ENCODE measurements around the gene RUFY2.

Gene RUFY2

GRCh38 chr10:68346774-68347173 is 60.3 kb downstream of the RUFY2 start:
- in situ Hi-C loops (cut with HindIII; ENCODE audit: low sequenced_read_pairs): no loop called here
- DNase-seq (ENCODE audit: low read depth): no peak
- no peak for TF ChIP-seq CTCF (IDR thresholded peaks at IDR 0.05; ENCODE audit: low read depth, low read length, missing control alignments)
- no peak overlapping the region for H3K4me3 ChIP-seq (ENCODE audit: low read depth, low read length)

- no peak for TF ChIP-seq CTCF (IDR thresholded peaks at IDR 0.05; ENCODE audit: low read depth, low read length, missing control alignments)
- DNase-seq (ENCODE audit: low read depth): no peak
- H3K4me3 ChIP-seq (ENCODE audit: low read depth, low read length): no peak overlapping the region
- in situ Hi-C loops (cut with HindIII; ENCODE audit: low sequenced_read_pairs): no loop called here
Observed at GRCh38 chr10:68345621-68346020, 61.5 kb downstream of the RUFY2 start.

- DNase-seq (ENCODE audit: low read depth): no peak
- no peak for TF ChIP-seq CTCF (IDR thresholded peaks at IDR 0.05; ENCODE audit: low read depth, low read length, missing control alignments)
- in situ Hi-C loops (cut with HindIII; ENCODE audit: low sequenced_read_pairs): no loop called here
- H3K4me3 ChIP-seq (ENCODE audit: low read depth, low read length): no peak overlapping the region
Observed at GRCh38 chr10:68342909-68343516, 64.1 kb downstream of the RUFY2 start.

GRCh38 chr10:68340358-68341080 is 66.6 kb downstream of the RUFY2 start:
- no peak overlapping the region for H3K4me3 ChIP-seq (ENCODE audit: low read depth, low read length)
- no peak for TF ChIP-seq CTCF (IDR thresholded peaks at IDR 0.05; ENCODE audit: low read depth, low read length, missing control alignments)
- DNase-seq (ENCODE audit: low read depth): no peak
- in situ Hi-C loops (cut with HindIII; ENCODE audit: low sequenced_read_pairs): no loop called here

- no peak overlapping the region for H3K4me3 ChIP-seq (ENCODE audit: low read depth, low read length)
Observed at GRCh38 chr10:68336754-68337351, 70.2 kb downstream of the RUFY2 start.

More at GRCh38 chr10:68336754-68337351, 70.2 kb downstream of the RUFY2 start:
- in situ Hi-C loops (cut with HindIII; ENCODE audit: low sequenced_read_pairs): no loop called here
- no peak for TF ChIP-seq CTCF (IDR thresholded peaks at IDR 0.05; ENCODE audit: low read depth, low read length, missing control alignments)
- no peak for DNase-seq (ENCODE audit: low read depth)
